GM18508 (cell line): ENCODE results near the gene GALNT16.
"Not testable (repeated sequence)": the region's sequence is repeated elsewhere in the genome, so short reads cannot be mapped to it uniquely, and the experiment has no call there.

Experiments
- ATAC-seq: cut with Tn5 transposase; IDR thresholded peaks from one replicate; pipeline ENCODE4 v1.9.1; 2021; ENCODE audit warnings: moderate number of reproducible peaks; ENCODE audit not compliant: insufficient read depth, unreplicated experiment

The GALNT16 gene

GRCh38 chr14:69356903-69357543, 97.1 kb downstream of the GALNT16 start:
- no peak for ATAC-seq

GRCh38 chr14:69357544-69358200, 97.7 kb downstream of the GALNT16 start:
- no peak for ATAC-seq

GRCh38 chr14:69358233-69358963, 98.4 kb downstream of the GALNT16 start:
- ATAC-seq: no peak

GRCh38 chr14:69358966-69359365, 99.0 kb downstream of the GALNT16 start:
- no peak for ATAC-seq

GRCh38 chr14:69360438-69361108, 100.6 kb downstream of the GALNT16 start:
- no peak for ATAC-seq

GRCh38 chr14:69363055-69363454, 103.1 kb downstream of the GALNT16 start:
- ATAC-seq: no peak

GRCh38 chr14:69363964-69364363, 104.0 kb downstream of the GALNT16 start:
- ATAC-seq: no peak

- ATAC-seq: no peak
These were observed 104.4 kb downstream of the GALNT16 start for GRCh38 chr14:69364378-69364777.

GRCh38 chr14:69366069-69366468, 106.1 kb downstream of the GALNT16 start:
- no peak for ATAC-seq

- no peak for ATAC-seq
These were observed 106.8 kb downstream of the GALNT16 start for GRCh38 chr14:69366761-69367160.

GRCh38 chr14:69368381-69368780, 108.4 kb downstream of the GALNT16 start:
- ATAC-seq: no peak

GRCh38 chr14:69370061-69370460, 110.1 kb downstream of the GALNT16 start:
- ATAC-seq: no peak

GRCh38 chr14:69372146-69372545, 112.2 kb downstream of the GALNT16 start:
- ATAC-seq: no peak

GRCh38 chr14:69373104-69373503, 113.1 kb downstream of the GALNT16 start:
- ATAC-seq: no peak

GRCh38 chr14:69374235-69374634, 114.3 kb downstream of the GALNT16 start:
- no peak for ATAC-seq

- ATAC-seq: no peak
These were observed 115.2 kb downstream of the GALNT16 start for GRCh38 chr14:69375182-69375581.

- no peak for ATAC-seq
These were observed 115.8 kb downstream of the GALNT16 start for GRCh38 chr14:69375722-69376121.

GRCh38 chr14:69376439-69376838, 116.5 kb downstream of the GALNT16 start:
- no peak for ATAC-seq

- no peak for ATAC-seq
These were observed 118.3 kb downstream of the GALNT16 start for GRCh38 chr14:69378274-69378673.

GRCh38 chr14:69387311-69387710, 127.4 kb downstream of the GALNT16 start:
- no peak for ATAC-seq

GRCh38 chr14:69391400-69391799, 131.4 kb downstream of the GALNT16 start:
- ATAC-seq: not testable (repeated sequence)
